HCT116 (cell line): ENCODE results near the gene GRIK1. TPM values are rescaled to one million over a fixed set of nuclear protein-coding genes. Genes with fewer than 3 reads are reported as not detected.

Source experiments
- ATAC-seq: fragments of 200-7000 bp; cut with Tn5 transposase; 2 replicates; pipeline ENCODE4 v1.9.1; 2020; ENCODE audit warnings: mild to moderate bottlenecking, moderate library complexity
- BruUV-seq: library from RNA; stranded (reverse); fragments of 400-500 nt; replicated peaks from 2 replicates; lab custom pipeline; 2021; lab: Mats Ljungman, UMichigan
- CTCF ChIA-PET: fragments of 300-600 bp; sonication (Branson Sonifier 250); formaldehyde crosslinking; loops from one replicate; lab custom pipeline; 2021; ENCODE audit warnings: antibody characterized with exemption; lab: Charles Lee
- POLR2A ChIA-PET: fragments of 300-600, 350-600 bp; sonication (Branson Sonifier 250); formaldehyde crosslinking; loops from one replicate; lab custom pipeline; 2021; ENCODE audit warnings: antibody characterized with exemption; lab: Charles Lee
- RAD21 ChIA-PET, 2 experiments: fragments of 300-600 bp; sonication (Branson Sonifier 250); formaldehyde crosslinking; loops; one replicate each; lab custom pipeline; 2023; ENCODE audit warnings: low total read pairs in 2 of 2; ENCODE audit not compliant: uncharacterized antibody in 2 of 2, unreplicated experiment in 2 of 2, low non-redundant PET in 1 of 2; lab: Charles Lee
- DNase-seq: peaks from one replicate; pipeline ENCODE4 v3.0.0-alpha.2; 2010; ENCODE audit warnings: low read depth, low spot score
- H2AFZ ChIP-seq: fragments of 200-600 bp; shearing (Covaris generic), sonication (generic); 2 replicates; pipeline ENCODE4 v1.6.1; 2017; ENCODE audit warnings: low read depth, mixed run types, mixed read lengths, antibody characterized with exemption, low read length; ENCODE audit not compliant: poor library complexity, severe bottlenecking
- H3K27ac ChIP-seq: 2 replicates; pipeline ENCODE4 v1.5.1; 2012; ENCODE audit warnings: low read depth, low read length
- H3K27me3 ChIP-seq: fragments of 200-600 bp; sonication (generic); 2 replicates; pipeline ENCODE4 v1.6.1; 2016; ENCODE audit warnings: mixed run types, low read length, mixed read lengths; ENCODE audit not compliant: insufficient read depth
- H3K36me3 ChIP-seq, 2 experiments: fragments of 200-500 bp in 1 of 2; fragments of 200-600 bp in 1 of 2; sonication (Bioruptor generic) in 1 of 2; sonication (generic) in 1 of 2; 2 replicates each; pipeline versions ENCODE4 v1.5.1 to v1.6.1; 2014 to 2016; ENCODE audit warnings: low read length in 2 of 2, inconsistent platforms in 1 of 2, mixed read lengths in 1 of 2, mixed run types in 1 of 2; ENCODE audit not compliant: insufficient read depth in 2 of 2, control insufficient read depth in 1 of 2
- H3K4me1 ChIP-seq, 2 experiments: fragments of 200-600 bp in 1 of 2; sonication (generic) in 1 of 2; 2 replicates each; pipeline versions ENCODE4 v1.5.1 to v1.6.1; 2012 to 2017; ENCODE audit warnings: low read length in 2 of 2, inconsistent platforms in 1 of 2, mild to moderate bottlenecking in 1 of 2, mixed read lengths in 1 of 2, mixed run types in 1 of 2, moderate library complexity in 1 of 2; ENCODE audit not compliant: insufficient read depth in 2 of 2, control insufficient read depth in 1 of 2
- H3K4me2 ChIP-seq: fragments of 200-600 bp; sonication (generic); 2 replicates; pipeline ENCODE4 v1.6.1; 2017; ENCODE audit warnings: mixed run types, low read length, mixed read lengths
- H3K4me3 ChIP-seq, 2 experiments: fragments of 200-600 bp in 1 of 2; sonication (generic) in 1 of 2; replicated peaks in 1 of 2; 2 replicates each; pipeline ENCODE4 v1.5.1; 2011 to 2016; ENCODE audit warnings: low read length in 2 of 2, control low read depth in 1 of 2, low read depth in 1 of 2, mild to moderate bottlenecking in 1 of 2, mixed read lengths in 1 of 2, mixed run types in 1 of 2
- H3K79me2 ChIP-seq: fragments of 200-600 bp; sonication (generic); 2 replicates; pipeline ENCODE4 v1.6.1; 2017; ENCODE audit warnings: mild to moderate bottlenecking, mixed run types, low read length, moderate library complexity, mixed read lengths; ENCODE audit not compliant: insufficient read depth
- H3K9ac ChIP-seq: fragments of 200-600 bp; sonication (generic); 2 replicates; pipeline ENCODE4 v1.6.1; 2016; ENCODE audit warnings: low read length, mixed read lengths
- H3K9me2 ChIP-seq: fragments of 200-600 bp; sonication (generic), shearing (Covaris generic); 2 replicates; pipeline ENCODE4 v1.6.1; 2017; ENCODE audit warnings: mixed run types, mild to moderate bottlenecking, moderate library complexity; ENCODE audit not compliant: insufficient read depth
- H3K9me3 ChIP-seq, 2 experiments: fragments of 200-500 bp in 1 of 2; fragments of 200-600 bp in 1 of 2; sonication (Bioruptor generic) in 1 of 2; sonication (generic) in 1 of 2; 2 replicates each; pipeline ENCODE4 v1.6.1; 2014 to 2017; ENCODE audit warnings: low read length in 2 of 2, mixed read lengths in 2 of 2, inconsistent platforms in 1 of 2, low read depth in 1 of 2, mild to moderate bottlenecking in 1 of 2, mixed run types in 1 of 2, moderate library complexity in 1 of 2; ENCODE audit not compliant: control insufficient read depth in 1 of 2, insufficient read depth in 1 of 2
- H4K20me1 ChIP-seq: fragments of 200-600 bp; sonication (generic), shearing (Covaris generic); 2 replicates; pipeline ENCODE4 v1.6.1; 2017; ENCODE audit warnings: mixed run types, mild to moderate bottlenecking, moderate library complexity; ENCODE audit not compliant: insufficient read depth
- EGR1 ChIP-seq: IDR thresholded peaks from 2 replicates; pipeline ENCODE4 v1.6.1; 2012; ENCODE audit warnings: low read depth
- ELF1 ChIP-seq: IDR thresholded peaks from 2 replicates; pipeline ENCODE4 v1.6.1; 2012; ENCODE audit warnings: low read depth, borderline replicate concordance
- EZH2 ChIP-seq: fragments of 200-600 bp; sonication (generic); IDR thresholded peaks from 2 replicates; pipeline ENCODE4 v1.6.1; 2017; ENCODE audit warnings: antibody characterized with exemption, mixed run types
- EZH2phosphoT487 ChIP-seq: fragments of 200-600 bp; IDR thresholded peaks from 2 replicates; pipeline ENCODE4 v1.6.1; 2018; ENCODE audit warnings: antibody characterized with exemption, borderline replicate concordance
- FOSL1 ChIP-seq: IDR thresholded peaks from 2 replicates; pipeline ENCODE4 v1.6.1; 2012; ENCODE audit warnings: low read depth
- JUND ChIP-seq: IDR thresholded peaks from 2 replicates; pipeline ENCODE4 v1.6.1; 2012
- POLR2AphosphoS5 ChIP-seq: IDR thresholded peaks from 2 replicates; pipeline ENCODE4 v1.6.1; 2011; ENCODE audit warnings: mild to moderate bottlenecking, low read depth, low read length, moderate library complexity
- RAD21 ChIP-seq: IDR thresholded peaks from 2 replicates; pipeline ENCODE4 v1.6.1; 2012; ENCODE audit warnings: low read depth, mild to moderate bottlenecking
- SIN3A ChIP-seq: IDR thresholded peaks from 2 replicates; pipeline ENCODE4 v1.6.1; 2012; ENCODE audit warnings: low read depth
- SRF ChIP-seq: IDR thresholded peaks from 2 replicates; pipeline ENCODE4 v1.6.1; 2012; ENCODE audit warnings: low read depth
- TCF7L2 ChIP-seq: IDR thresholded peaks from 2 replicates; pipeline ENCODE4 v1.7.0; 2011; ENCODE audit warnings: borderline replicate concordance, inconsistent platforms; ENCODE audit not compliant: insufficient read depth, insufficient read length; ENCODE audit errors: extremely low read depth
- YY1 ChIP-seq: IDR thresholded peaks from 2 replicates; pipeline ENCODE4 v1.6.1; 2011; ENCODE audit warnings: low read length, low read depth, moderate library complexity, mild to moderate bottlenecking; ENCODE audit not compliant: insufficient replicate concordance; ENCODE audit errors: extremely low read depth
- ZBTB33 ChIP-seq: IDR thresholded peaks from 2 replicates; pipeline ENCODE4 v1.6.1; 2011; ENCODE audit warnings: mild to moderate bottlenecking, low read length, moderate library complexity; ENCODE audit not compliant: insufficient replicate concordance; ENCODE audit errors: extremely low read depth
- ZFX ChIP-seq: fragments of 450-650 bp; IDR thresholded peaks from 2 replicates; pipeline ENCODE4 v1.6.1; 2017
- ZNF274 ChIP-seq: fragments of 200-500 bp; sonication (Bioruptor generic); IDR thresholded peaks from 2 replicates; pipeline ENCODE4 v1.6.1; 2014; ENCODE audit warnings: mild to moderate bottlenecking, low read depth, low read length, inconsistent platforms
- intact Hi-C: fragments of 100-400 bp; cut with micrococcal nuclease; formaldehyde crosslinking; loops from 2 replicates; pipeline ENCODE4 v1.10.0; 2022
- total RNA-seq: library from RNA; stranded (reverse); gene quantifications from one replicate; pipeline ENCODE4 v1.2.1, GENCODE V29; 2021; ENCODE audit not compliant: unreplicated experiment
- TF ChIP-seq, protein P1 (sequence below), 3 experiments: fragments of 200-600 bp in 1 of 3; sonication (generic) in 1 of 3; IDR thresholded peaks in 2 of 3; conservative IDR thresholded peaks in 1 of 3; 2 replicates each; pipeline ENCODE4 v1.5.1; 2012 to 2017; ENCODE audit warnings: low read depth in 2 of 3, low read length in 2 of 3, antibody characterized with exemption in 1 of 3, borderline replicate concordance in 1 of 3, control low read depth in 1 of 3, mild to moderate bottlenecking in 1 of 3, mixed read lengths in 1 of 3, mixed run types in 1 of 3, moderate library complexity in 1 of 3; ENCODE audit not compliant: insufficient read depth in 1 of 3
- TF ChIP-seq, protein P2 (sequence below): IDR thresholded peaks from 2 replicates; pipeline ENCODE4 v1.6.1; 2012

GRIK1 gene
- total RNA-seq, 1 experiment from 2014 or later: not detected

- no TSS peak for BruUV-seq
- no peak for DNase-seq
- CTCF ChIA-PET: no interaction called here
Measured at GRCh38 chr21:29726044-29726443, 213.8 kb downstream of the GRIK1 start.

GRCh38 chr21:29725025-29725736 lies 214.6 kb downstream of the GRIK1 start:
- H3K4me1 ChIP-seq: no peaks in the 10 kb centered on the region
- H3K4me3 ChIP-seq: no peak overlapping the region
- no peaks in the 10 kb centered on the region for H3K36me3 ChIP-seq
- no peaks in the 10 kb centered on the region for H3K79me2 ChIP-seq
- peaks cover 13% of the 10 kb centered on the region in 2 experiments; a peak in 2 of 4 replicates for H3K9me3 ChIP-seq
- no peaks in the 10 kb centered on the region for H3K9me2 ChIP-seq
- no peaks in the 10 kb centered on the region for H3K27me3 ChIP-seq
- ChIA-PET RAD21 (no interaction called here), POLR2A (no interaction called here), CTCF (no interaction called here)
- no peaks in the 10 kb centered on the region for H4K20me1 ChIP-seq
- no peak overlapping the region for H2AFZ ChIP-seq
- intact Hi-C loops: no loop called here
- ATAC-seq: no peak
- DNase-seq: no peak
- BruUV-seq: no TSS peak
- no peak overlapping the region for H3K9ac ChIP-seq
- no peak overlapping the region for H3K4me2 ChIP-seq
- no peak overlapping the region for H3K27ac ChIP-seq
- TF ChIP-seq EGR1: no peak
- no peak for TF ChIP-seq ELF1
- TF ChIP-seq TCF7L2: no peak
- no peak for TF ChIP-seq RAD21
- no peak for TF ChIP-seq ZBTB33
- no peak for TF ChIP-seq POLR2AphosphoS5
- no peak for TF ChIP-seq ZNF274
- TF ChIP-seq, protein P1, sequence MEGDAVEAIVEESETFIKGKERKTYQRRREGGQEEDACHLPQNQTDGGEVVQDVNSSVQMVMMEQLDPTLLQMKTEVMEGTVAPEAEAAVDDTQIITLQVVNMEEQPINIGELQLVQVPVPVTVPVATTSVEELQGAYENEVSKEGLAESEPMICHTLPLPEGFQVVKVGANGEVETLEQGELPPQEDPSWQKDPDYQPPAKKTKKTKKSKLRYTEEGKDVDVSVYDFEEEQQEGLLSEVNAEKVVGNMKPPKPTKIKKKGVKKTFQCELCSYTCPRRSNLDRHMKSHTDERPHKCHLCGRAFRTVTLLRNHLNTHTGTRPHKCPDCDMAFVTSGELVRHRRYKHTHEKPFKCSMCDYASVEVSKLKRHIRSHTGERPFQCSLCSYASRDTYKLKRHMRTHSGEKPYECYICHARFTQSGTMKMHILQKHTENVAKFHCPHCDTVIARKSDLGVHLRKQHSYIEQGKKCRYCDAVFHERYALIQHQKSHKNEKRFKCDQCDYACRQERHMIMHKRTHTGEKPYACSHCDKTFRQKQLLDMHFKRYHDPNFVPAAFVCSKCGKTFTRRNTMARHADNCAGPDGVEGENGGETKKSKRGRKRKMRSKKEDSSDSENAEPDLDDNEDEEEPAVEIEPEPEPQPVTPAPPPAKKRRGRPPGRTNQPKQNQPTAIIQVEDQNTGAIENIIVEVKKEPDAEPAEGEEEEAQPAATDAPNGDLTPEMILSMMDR (IDR thresholded peaks at IDR 0.05 in 2 of 3, conservative IDR thresholded peaks at IDR 0.05 in 1 of 3; ENCODE audit: borderline replicate concordance in 1 of 3, insufficient read depth in 1 of 3, low read depth in 2 of 3, low read length in 2 of 3): no peak
- no peak for TF ChIP-seq ZFX
- TF ChIP-seq YY1: no peak
- no peak for TF ChIP-seq EZH2phosphoT487
- TF ChIP-seq, protein P2, sequence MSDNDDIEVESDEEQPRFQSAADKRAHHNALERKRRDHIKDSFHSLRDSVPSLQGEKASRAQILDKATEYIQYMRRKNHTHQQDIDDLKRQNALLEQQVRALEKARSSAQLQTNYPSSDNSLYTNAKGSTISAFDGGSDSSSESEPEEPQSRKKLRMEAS: no peak
- no peak for TF ChIP-seq JUND
- TF ChIP-seq SIN3A: no peak

More at GRCh38 chr21:29726044-29726443, 213.8 kb downstream of the GRIK1 start:
- Histone ChIP-seq H3K36me3 (no peaks in the 10 kb centered on the region), H4K20me1 (no peaks in the 10 kb centered on the region), H3K79me2 (no peaks in the 10 kb centered on the region), H3K9ac (no peak overlapping the region), H3K9me3 (peaks cover 18 to 21% of the 10 kb centered on the region in 2 experiments; a peak in 3 of 4 replicates), H3K27me3 (no peaks in the 10 kb centered on the region), H3K4me1 (no peaks in the 10 kb centered on the region), H3K27ac (no peak overlapping the region), H3K4me2 (no peak overlapping the region), H2AFZ (no peak overlapping the region), H3K4me3 (no peak overlapping the region), H3K9me2 (no peaks in the 10 kb centered on the region)
- ChIA-PET POLR2A (no interaction called here), RAD21 (no interaction called here)
- TF ChIP-seq FOSL1 (no peak), ELF1 (no peak), SRF (no peak), RAD21 (no peak), EGR1 (no peak), EZH2 (no peak)
- no peak for ATAC-seq
- intact Hi-C loops: no loop called here
